ENCODE results near the gene PEAK1. TPM values are rescaled to one million over a fixed set of nuclear protein-coding genes. Genes with fewer than 3 reads are reported as not detected.

PEAK1 gene
- polyA plus RNA-seq, 1 donor (not counting 4 experiments of a cell fraction or from before 2014, with no cell fraction given): 5.9 TPM

GRCh38 chr15:77226652-77227051 is 193.3 kb downstream of the PEAK1 start:
- no peak for FAIRE-seq
- no peak overlapping the region for H3K4me3 ChIP-seq (ENCODE audit: control insufficient read depth in 2 of 3, extremely low read depth in 1 of 3, insufficient read depth in 2 of 3, low read depth in 1 of 3, low read length in 3 of 3)
- H4K20me1 ChIP-seq (ENCODE audit: control insufficient read depth, extremely low read depth, insufficient read depth, low read length): no peaks in the 10 kb centered on the region
- no peaks in the 10 kb centered on the region for H3K9me3 ChIP-seq (ENCODE audit: control insufficient read depth, low read depth, low read length)
- H3K4me2 ChIP-seq (ENCODE audit: control insufficient read depth, extremely low read depth, insufficient read depth, low read depth, low read length): no peak overlapping the region
- H3K4me1 ChIP-seq (ENCODE audit: control insufficient read depth, extremely low read depth, insufficient read depth, low read length): no peaks in the 10 kb centered on the region
- H3K36me3 ChIP-seq (ENCODE audit: control insufficient read depth in 2 of 2, extremely low read depth in 1 of 2, insufficient read depth in 2 of 2, low read length in 2 of 2): peaks cover 0 to 2% of the 10 kb centered on the region in 2 experiments
- no peak for DNase-seq (ENCODE audit: low read depth, low spot score)
- no peaks in the 10 kb centered on the region for H3K27me3 ChIP-seq (ENCODE audit: control insufficient read depth, extremely low read depth, insufficient read depth, low read length)
- dilution Hi-C loops (cut with MboI; ENCODE audit: extremely low pct_ligation_motif_present, low sequenced_read_pairs): no loop called here
- TF ChIP-seq EZH2 (IDR thresholded peaks at IDR 0.05; ENCODE audit: low read length): no peak
- no peak for TF ChIP-seq CTCF (optimal IDR thresholded peaks at IDR 0.05 in 1 of 3, IDR thresholded peaks at IDR 0.05 in 1 of 3, conservative IDR thresholded peaks at IDR 0.05 in 1 of 3; ENCODE audit: extremely low read depth in 1 of 3, insufficient read depth in 2 of 3, low read length in 3 of 3)
- H2AFZ ChIP-seq (ENCODE audit: control insufficient read depth, low read length): no peak overlapping the region
- no peaks in the 10 kb centered on the region for H3K79me2 ChIP-seq (ENCODE audit: control insufficient read depth, insufficient read depth, low read length)
- no peaks in the 10 kb centered on the region for H3K9me1 ChIP-seq (ENCODE audit: control insufficient read depth, extremely low read depth, insufficient read depth, low read length)
- H3K27ac ChIP-seq (ENCODE audit: control insufficient read depth, insufficient read depth, low read length): no peak overlapping the region
- H3K9ac ChIP-seq (ENCODE audit: control insufficient read depth, extremely low read depth, insufficient read depth, low read length): no peak overlapping the region

GRCh38 chr15:77225646-77226045 is 194.3 kb downstream of the PEAK1 start:
- Histone ChIP-seq H3K27me3 (ENCODE audit: control insufficient read depth, extremely low read depth, insufficient read depth, low read length) (no peaks in the 10 kb centered on the region), H3K36me3 (ENCODE audit: control insufficient read depth in 2 of 2, extremely low read depth in 1 of 2, insufficient read depth in 2 of 2, low read length in 2 of 2) (peaks cover 0 to 2% of the 10 kb centered on the region in 2 experiments), H2AFZ (ENCODE audit: control insufficient read depth, low read length) (no peak overlapping the region), H3K79me2 (ENCODE audit: control insufficient read depth, insufficient read depth, low read length) (no peaks in the 10 kb centered on the region), H3K9ac (ENCODE audit: control insufficient read depth, extremely low read depth, insufficient read depth, low read length) (no peak overlapping the region), H3K27ac (ENCODE audit: control insufficient read depth, insufficient read depth, low read length) (no peak overlapping the region), H3K9me3 (ENCODE audit: control insufficient read depth, low read depth, low read length) (no peaks in the 10 kb centered on the region), H3K9me1 (ENCODE audit: control insufficient read depth, extremely low read depth, insufficient read depth, low read length) (no peaks in the 10 kb centered on the region), H3K4me1 (ENCODE audit: control insufficient read depth, extremely low read depth, insufficient read depth, low read length) (no peaks in the 10 kb centered on the region), H3K4me2 (ENCODE audit: control insufficient read depth, extremely low read depth, insufficient read depth, low read depth, low read length) (no peak overlapping the region), H3K4me3 (ENCODE audit: control insufficient read depth in 2 of 3, extremely low read depth in 1 of 3, insufficient read depth in 2 of 3, low read depth in 1 of 3, low read length in 3 of 3) (no peak overlapping the region), H4K20me1 (ENCODE audit: control insufficient read depth, extremely low read depth, insufficient read depth, low read length) (no peaks in the 10 kb centered on the region)
- dilution Hi-C loops (cut with MboI; ENCODE audit: extremely low pct_ligation_motif_present, low sequenced_read_pairs): no loop called here
- no peak for TF ChIP-seq EZH2 (IDR thresholded peaks at IDR 0.05; ENCODE audit: low read length)
- no peak for TF ChIP-seq CTCF (optimal IDR thresholded peaks at IDR 0.05 in 1 of 3, IDR thresholded peaks at IDR 0.05 in 1 of 3, conservative IDR thresholded peaks at IDR 0.05 in 1 of 3; ENCODE audit: extremely low read depth in 1 of 3, insufficient read depth in 2 of 3, low read length in 3 of 3)
- DNase-seq (ENCODE audit: low read depth, low spot score): no peak
- no peak for FAIRE-seq

Measured in keratinocyte (primary cell).